Neural cell (in vitro differentiated cells): ENCODE data around the gene ZNF804A.

Source experiments
- EP300 ChIP-seq: fragments of 450-650 bp; conservative IDR thresholded peaks from 2 replicates; pipeline ENCODE4 v1.6.1; 2014; ENCODE audit warnings: antibody characterized with exemption, mild to moderate bottlenecking, moderate library complexity; ENCODE audit not compliant: poor library complexity, severe bottlenecking
- EZH2 ChIP-seq: fragments of 200-600, 300-800 bp; shearing (Covaris generic), sonication (generic); IDR thresholded peaks from 2 replicates; pipeline ENCODE4 v1.6.1; 2014; ENCODE audit warnings: antibody characterized with exemption, low read length, borderline replicate concordance, mild to moderate bottlenecking; ENCODE audit not compliant: insufficient read depth, poor library complexity, severe bottlenecking
- MXI1 ChIP-seq: fragments of 450-650 bp; conservative IDR thresholded peaks from 2 replicates; pipeline ENCODE4 v1.6.1; 2014; ENCODE audit warnings: antibody characterized with exemption, mild to moderate bottlenecking; ENCODE audit not compliant: poor library complexity, severe bottlenecking
- POLR2AphosphoS5 ChIP-seq: IDR thresholded peaks from 2 replicates; pipeline ENCODE4 v1.6.1; 2012
- RAD21 ChIP-seq: fragments of 450-650 bp; conservative IDR thresholded peaks from 2 replicates; pipeline ENCODE4 v1.6.1; 2014; ENCODE audit warnings: antibody characterized with exemption, mild to moderate bottlenecking, moderate library complexity
- SMC3 ChIP-seq: fragments of 450-650 bp; conservative IDR thresholded peaks from 2 replicates; pipeline ENCODE4 v1.6.1; 2014; ENCODE audit warnings: antibody characterized with exemption, mild to moderate bottlenecking, moderate library complexity; ENCODE audit not compliant: poor library complexity
- TAF1 ChIP-seq: IDR thresholded peaks from 2 replicates; pipeline ENCODE4 v1.6.1; 2012; ENCODE audit warnings: low read depth
- TF ChIP-seq, protein P1 (sequence below): fragments of 450-650 bp; IDR thresholded peaks from 2 replicates; pipeline ENCODE4 v1.5.1; 2014; ENCODE audit warnings: antibody characterized with exemption, mild to moderate bottlenecking, moderate library complexity; ENCODE audit not compliant: poor library complexity, severe bottlenecking
- TF ChIP-seq, protein P2 (sequence below): IDR thresholded peaks from 2 replicates; pipeline ENCODE4 v1.6.1; 2012; ENCODE audit warnings: borderline replicate concordance

DNA sequence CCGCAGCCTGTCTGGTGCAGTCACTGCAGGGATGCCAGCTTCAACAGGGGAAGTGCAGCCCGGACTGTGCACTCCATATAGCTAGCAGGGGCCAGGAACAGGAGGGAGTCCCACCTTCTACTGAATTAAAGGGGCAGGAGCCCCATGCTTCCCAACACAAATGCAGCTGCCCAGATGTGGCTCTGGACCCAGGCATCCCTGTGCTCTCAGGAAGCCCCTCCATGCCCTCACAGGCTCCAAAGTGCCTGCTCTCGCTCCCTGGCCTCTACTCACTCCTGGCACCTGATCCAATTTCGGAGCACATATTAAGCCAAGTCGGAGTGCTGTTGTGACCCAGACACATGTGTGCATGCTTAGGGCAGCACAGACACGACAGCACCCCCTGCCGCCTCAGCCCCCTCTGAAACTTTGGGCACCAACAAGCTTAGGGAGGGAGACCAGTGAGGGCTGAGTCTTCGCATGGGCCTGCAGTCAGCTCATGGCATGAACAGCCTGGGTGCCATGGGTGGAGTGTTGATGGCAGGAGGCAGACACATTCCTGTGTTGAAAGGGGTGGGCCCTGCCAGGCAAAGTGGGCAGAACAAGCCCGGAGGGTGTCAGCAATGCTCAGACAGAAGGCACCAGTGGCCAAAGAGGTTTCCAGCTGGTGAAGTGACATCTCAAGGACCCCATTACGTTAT lies 83.5 kb downstream of the ZNF804A start:
- TF ChIP-seq, protein P1, sequence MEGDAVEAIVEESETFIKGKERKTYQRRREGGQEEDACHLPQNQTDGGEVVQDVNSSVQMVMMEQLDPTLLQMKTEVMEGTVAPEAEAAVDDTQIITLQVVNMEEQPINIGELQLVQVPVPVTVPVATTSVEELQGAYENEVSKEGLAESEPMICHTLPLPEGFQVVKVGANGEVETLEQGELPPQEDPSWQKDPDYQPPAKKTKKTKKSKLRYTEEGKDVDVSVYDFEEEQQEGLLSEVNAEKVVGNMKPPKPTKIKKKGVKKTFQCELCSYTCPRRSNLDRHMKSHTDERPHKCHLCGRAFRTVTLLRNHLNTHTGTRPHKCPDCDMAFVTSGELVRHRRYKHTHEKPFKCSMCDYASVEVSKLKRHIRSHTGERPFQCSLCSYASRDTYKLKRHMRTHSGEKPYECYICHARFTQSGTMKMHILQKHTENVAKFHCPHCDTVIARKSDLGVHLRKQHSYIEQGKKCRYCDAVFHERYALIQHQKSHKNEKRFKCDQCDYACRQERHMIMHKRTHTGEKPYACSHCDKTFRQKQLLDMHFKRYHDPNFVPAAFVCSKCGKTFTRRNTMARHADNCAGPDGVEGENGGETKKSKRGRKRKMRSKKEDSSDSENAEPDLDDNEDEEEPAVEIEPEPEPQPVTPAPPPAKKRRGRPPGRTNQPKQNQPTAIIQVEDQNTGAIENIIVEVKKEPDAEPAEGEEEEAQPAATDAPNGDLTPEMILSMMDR, result no peak
- TF ChIP-seq EP300 (no peak), POLR2AphosphoS5 (no peak), SMC3 (no peak), MXI1 (no peak), EZH2 (no peak), TAF1 (no peak), RAD21 (no peak)
- TF ChIP-seq, protein P2, sequence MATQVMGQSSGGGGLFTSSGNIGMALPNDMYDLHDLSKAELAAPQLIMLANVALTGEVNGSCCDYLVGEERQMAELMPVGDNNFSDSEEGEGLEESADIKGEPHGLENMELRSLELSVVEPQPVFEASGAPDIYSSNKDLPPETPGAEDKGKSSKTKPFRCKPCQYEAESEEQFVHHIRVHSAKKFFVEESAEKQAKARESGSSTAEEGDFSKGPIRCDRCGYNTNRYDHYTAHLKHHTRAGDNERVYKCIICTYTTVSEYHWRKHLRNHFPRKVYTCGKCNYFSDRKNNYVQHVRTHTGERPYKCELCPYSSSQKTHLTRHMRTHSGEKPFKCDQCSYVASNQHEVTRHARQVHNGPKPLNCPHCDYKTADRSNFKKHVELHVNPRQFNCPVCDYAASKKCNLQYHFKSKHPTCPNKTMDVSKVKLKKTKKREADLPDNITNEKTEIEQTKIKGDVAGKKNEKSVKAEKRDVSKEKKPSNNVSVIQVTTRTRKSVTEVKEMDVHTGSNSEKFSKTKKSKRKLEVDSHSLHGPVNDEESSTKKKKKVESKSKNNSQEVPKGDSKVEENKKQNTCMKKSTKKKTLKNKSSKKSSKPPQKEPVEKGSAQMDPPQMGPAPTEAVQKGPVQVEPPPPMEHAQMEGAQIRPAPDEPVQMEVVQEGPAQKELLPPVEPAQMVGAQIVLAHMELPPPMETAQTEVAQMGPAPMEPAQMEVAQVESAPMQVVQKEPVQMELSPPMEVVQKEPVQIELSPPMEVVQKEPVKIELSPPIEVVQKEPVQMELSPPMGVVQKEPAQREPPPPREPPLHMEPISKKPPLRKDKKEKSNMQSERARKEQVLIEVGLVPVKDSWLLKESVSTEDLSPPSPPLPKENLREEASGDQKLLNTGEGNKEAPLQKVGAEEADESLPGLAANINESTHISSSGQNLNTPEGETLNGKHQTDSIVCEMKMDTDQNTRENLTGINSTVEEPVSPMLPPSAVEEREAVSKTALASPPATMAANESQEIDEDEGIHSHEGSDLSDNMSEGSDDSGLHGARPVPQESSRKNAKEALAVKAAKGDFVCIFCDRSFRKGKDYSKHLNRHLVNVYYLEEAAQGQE, result no peak
